Suprapubic skin (tissue), 4 donors: ENCODE results near the gene CDH4. TPM values are rescaled to one million over a fixed set of nuclear protein-coding genes. Genes with fewer than 3 reads are reported as not detected.

ENCODE experiments used
- DNase-seq, 2 donors: peaks; one replicate each; pipeline ENCODE4 v3.0.0-alpha.2; 2019; ENCODE audit warnings: low spot score in 2 of 2
- H3K27ac ChIP-seq: fragments of 200-600 bp; sonication (generic); one replicate; pipeline ENCODE4 v1.5.1; 2019
- H3K27me3 ChIP-seq: fragments of 200-600 bp; sonication (generic); one replicate; pipeline ENCODE4 v1.5.1; 2019
- H3K36me3 ChIP-seq: fragments of 200-600 bp; sonication (generic); one replicate; pipeline ENCODE4 v1.5.1; 2019
- H3K4me1 ChIP-seq: fragments of 200-600 bp; sonication (generic); one replicate; pipeline ENCODE4 v1.5.1; 2019
- H3K4me3 ChIP-seq: fragments of 200-600 bp; sonication (generic); one replicate; pipeline ENCODE4 v1.5.1; 2019; ENCODE audit warnings: mild to moderate bottlenecking
- H3K9me3 ChIP-seq: fragments of 200-600 bp; sonication (generic); one replicate; pipeline ENCODE4 v1.5.1; 2019
- EP300 ChIP-seq: sonication (generic); formaldehyde crosslinking; IDR thresholded peaks from one replicate; pipeline ENCODE4 v1.6.1; 2017; ENCODE audit warnings: antibody characterized with exemption
- POLR2A ChIP-seq, 2 donors: fragments of 450-650 bp; IDR thresholded peaks; one replicate each; pipeline ENCODE4 v1.6.1; 2017; ENCODE audit warnings: antibody characterized with exemption in 2 of 2, mild to moderate bottlenecking in 2 of 2, moderate library complexity in 2 of 2
- POLR2AphosphoS5 ChIP-seq, 3 donors: sonication (generic); formaldehyde crosslinking; IDR thresholded peaks; one replicate each; pipeline ENCODE4 v1.6.1; 2017; ENCODE audit warnings: antibody characterized with exemption in 3 of 3
- WGBS: methylation state at CpG from one replicate; pipeline ENCODE4 v1.1.5; 2018; 5-methylcytosine and 5-hydroxymethylcytosine counted together
- total RNA-seq, 4 donors: library from RNA; depleted of rRNA; stranded (reverse); fragments of >200 nt; gene quantifications; one replicate each; pipeline ENCODE4 v1.1.0, GENCODE V29; 2016
- TF ChIP-seq, protein P1 (sequence below), 2 donors: fragments of 200-600 bp in 1 of 2; fragments of 450-650 bp in 1 of 2; sonication (generic) in 1 of 2; IDR thresholded peaks; one replicate each; pipeline ENCODE4 v1.5.1; 2016 to 2019; ENCODE audit warnings: antibody characterized with exemption in 2 of 2, mild to moderate bottlenecking in 1 of 2, moderate library complexity in 1 of 2

Gene CDH4
- total RNA-seq, 4 donors from 2014 or later = 0.91 to 5.9 (median 2.6) TPM

DNA sequence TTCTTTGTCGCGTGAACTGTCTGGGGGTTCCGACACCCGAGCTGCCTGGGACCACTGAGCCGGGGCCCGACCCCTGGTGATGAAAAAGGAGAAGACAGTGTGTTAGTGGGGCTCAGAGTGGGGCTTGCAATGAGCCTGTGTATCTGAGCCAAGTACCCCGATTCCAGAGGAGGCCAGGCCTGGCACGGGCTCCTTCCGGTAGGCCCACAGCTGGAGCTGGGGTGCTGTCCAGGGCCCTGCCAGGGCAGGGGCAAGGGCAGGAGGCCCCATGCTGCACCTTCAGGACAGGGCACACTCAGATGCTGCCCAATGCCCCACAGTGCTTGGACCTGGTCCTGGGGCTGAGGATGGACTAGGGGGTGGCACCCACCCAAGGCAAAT is 724.2 kb downstream of the CDH4 start:
- no peaks in the 10 kb centered on the region for H3K9me3 ChIP-seq
- no peaks in the 10 kb centered on the region for H3K4me1 ChIP-seq
- H3K36me3 ChIP-seq = peaks cover 55% of the 10 kb centered on the region
- no peak overlapping the region for H3K27ac ChIP-seq
- no peak for DNase-seq
- H3K27me3 ChIP-seq = no peaks in the 10 kb centered on the region
- TF ChIP-seq EP300 (no peak), POLR2AphosphoS5 (IDR thresholded peaks at IDR 0.05) (no peak), POLR2A (IDR thresholded peaks at IDR 0.05) (no peak)
- TF ChIP-seq, protein P1, sequence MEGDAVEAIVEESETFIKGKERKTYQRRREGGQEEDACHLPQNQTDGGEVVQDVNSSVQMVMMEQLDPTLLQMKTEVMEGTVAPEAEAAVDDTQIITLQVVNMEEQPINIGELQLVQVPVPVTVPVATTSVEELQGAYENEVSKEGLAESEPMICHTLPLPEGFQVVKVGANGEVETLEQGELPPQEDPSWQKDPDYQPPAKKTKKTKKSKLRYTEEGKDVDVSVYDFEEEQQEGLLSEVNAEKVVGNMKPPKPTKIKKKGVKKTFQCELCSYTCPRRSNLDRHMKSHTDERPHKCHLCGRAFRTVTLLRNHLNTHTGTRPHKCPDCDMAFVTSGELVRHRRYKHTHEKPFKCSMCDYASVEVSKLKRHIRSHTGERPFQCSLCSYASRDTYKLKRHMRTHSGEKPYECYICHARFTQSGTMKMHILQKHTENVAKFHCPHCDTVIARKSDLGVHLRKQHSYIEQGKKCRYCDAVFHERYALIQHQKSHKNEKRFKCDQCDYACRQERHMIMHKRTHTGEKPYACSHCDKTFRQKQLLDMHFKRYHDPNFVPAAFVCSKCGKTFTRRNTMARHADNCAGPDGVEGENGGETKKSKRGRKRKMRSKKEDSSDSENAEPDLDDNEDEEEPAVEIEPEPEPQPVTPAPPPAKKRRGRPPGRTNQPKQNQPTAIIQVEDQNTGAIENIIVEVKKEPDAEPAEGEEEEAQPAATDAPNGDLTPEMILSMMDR (IDR thresholded peaks at IDR 0.05) = no peak
- H3K4me3 ChIP-seq = no peak overlapping the region
- WGBS = 89% methylated on average over 6 of the region's 9 CpGs

DNA sequence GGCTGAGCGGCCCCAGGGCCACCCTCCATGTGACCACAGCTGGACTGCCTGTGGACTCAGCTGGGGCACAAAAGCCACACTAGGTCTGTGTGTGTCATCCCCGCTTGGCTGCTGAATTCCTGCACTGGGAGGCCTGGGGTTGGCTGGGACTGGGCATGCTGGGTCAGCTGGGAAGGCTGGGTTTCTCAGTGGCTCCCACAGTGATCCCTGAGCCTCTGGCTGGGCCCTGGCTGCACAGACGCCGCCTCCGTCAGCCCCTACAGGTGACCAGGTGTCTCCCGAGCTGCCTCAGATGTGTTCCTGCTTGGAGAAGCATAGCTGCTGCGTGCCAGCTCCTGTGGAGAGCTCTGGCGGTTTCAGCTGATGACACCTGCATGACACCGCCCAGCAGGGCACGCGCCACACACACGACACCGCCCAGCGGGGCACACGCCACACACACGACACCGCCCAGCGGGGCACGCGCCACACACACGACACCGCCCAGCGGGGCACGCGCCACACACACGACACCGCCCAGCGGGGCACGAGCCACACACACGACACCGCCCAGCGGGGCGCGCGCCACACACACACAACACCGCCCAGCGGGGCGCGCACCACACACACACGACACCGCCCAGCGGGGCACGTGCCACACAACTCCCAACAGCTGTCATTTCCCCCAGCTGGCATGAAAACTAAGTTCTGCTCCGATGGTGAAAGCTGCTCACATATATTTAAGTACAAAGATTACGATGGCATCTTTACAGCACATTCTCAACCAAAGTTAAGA is 724.8 kb downstream of the CDH4 start:
- no peak overlapping the region for H3K27ac ChIP-seq
- WGBS = 96% methylated on average over 24 of the region's 45 CpGs
- H3K4me3 ChIP-seq = no peak overlapping the region
- no peak for DNase-seq
- TF ChIP-seq POLR2AphosphoS5 (IDR thresholded peaks at IDR 0.05) (no peak), POLR2A (IDR thresholded peaks at IDR 0.05) (no peak), EP300 (no peak)
- TF ChIP-seq, protein P1 (IDR thresholded peaks at IDR 0.05) = no peak
- no peaks in the 10 kb centered on the region for H3K27me3 ChIP-seq
- H3K4me1 ChIP-seq = no peaks in the 10 kb centered on the region
- H3K36me3 ChIP-seq = peaks cover 55% of the 10 kb centered on the region
- H3K9me3 ChIP-seq = no peaks in the 10 kb centered on the region

DNA sequence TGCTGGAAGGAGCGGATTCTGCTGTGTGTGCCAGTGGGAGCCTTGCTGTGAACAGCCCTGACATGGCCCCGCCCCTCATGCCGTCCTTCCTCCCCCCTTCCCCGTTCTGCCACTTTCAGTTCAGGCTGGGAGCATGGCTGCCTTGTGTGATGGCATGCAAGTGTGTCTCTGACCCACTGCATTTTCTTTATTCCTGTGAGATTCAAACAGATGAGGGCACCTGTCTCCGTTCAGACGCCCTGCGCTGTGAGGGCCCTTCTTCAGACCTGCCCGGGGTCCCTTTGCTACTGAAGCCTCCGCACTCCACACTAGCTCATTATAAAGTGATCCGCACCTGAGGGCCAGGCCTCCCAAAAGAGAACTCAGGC is 725.3 kb downstream of the CDH4 start:
- TF ChIP-seq POLR2A (IDR thresholded peaks at IDR 0.05) (no peak), EP300 (no peak), POLR2AphosphoS5 (IDR thresholded peaks at IDR 0.05) (no peak)
- TF ChIP-seq, protein P1 (IDR thresholded peaks at IDR 0.05) = no peak
- DNase-seq = no peak
- Histone ChIP-seq H3K36me3 (peaks cover 50% of the 10 kb centered on the region), H3K27ac (no peak overlapping the region), H3K4me3 (no peak overlapping the region), H3K9me3 (no peaks in the 10 kb centered on the region), H3K4me1 (no peaks in the 10 kb centered on the region), H3K27me3 (no peaks in the 10 kb centered on the region)
- WGBS = 93% methylated on average over 9 of the region's 10 CpGs

DNA sequence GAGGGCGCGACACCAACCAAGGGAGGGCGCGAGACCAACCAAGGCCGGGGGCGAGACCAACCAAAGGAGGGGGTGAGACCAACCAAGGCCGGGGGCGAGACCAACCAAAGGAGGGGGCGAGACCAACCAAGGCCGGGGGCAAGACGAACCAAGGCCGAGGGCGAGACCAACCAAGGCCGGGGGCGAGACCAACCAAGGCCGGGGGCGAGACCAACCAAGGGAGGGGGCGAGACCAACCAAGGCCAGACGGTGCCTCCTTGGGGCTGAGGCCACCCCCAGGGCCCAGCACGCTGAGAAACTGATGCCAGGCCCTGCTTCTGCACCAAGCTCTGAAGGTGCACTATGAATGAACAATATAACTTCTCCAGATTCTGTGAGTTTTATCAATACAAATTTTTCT is 726.4 kb downstream of the CDH4 start:
- no peak overlapping the region for H3K4me3 ChIP-seq
- no peak for DNase-seq
- H3K36me3 ChIP-seq = peaks cover 46% of the 10 kb centered on the region
- 98% methylated on average over 20 of the region's 20 CpGs for WGBS
- H3K4me1 ChIP-seq = no peaks in the 10 kb centered on the region
- H3K27ac ChIP-seq = no peak overlapping the region
- TF ChIP-seq POLR2AphosphoS5 (IDR thresholded peaks at IDR 0.05) = no peak
- TF ChIP-seq EP300 = no peak
- no peak for TF ChIP-seq POLR2A (IDR thresholded peaks at IDR 0.05)
- TF ChIP-seq, protein P1 (IDR thresholded peaks at IDR 0.05) = no peak
- H3K9me3 ChIP-seq = no peaks in the 10 kb centered on the region
- H3K27me3 ChIP-seq = no peaks in the 10 kb centered on the region

DNA sequence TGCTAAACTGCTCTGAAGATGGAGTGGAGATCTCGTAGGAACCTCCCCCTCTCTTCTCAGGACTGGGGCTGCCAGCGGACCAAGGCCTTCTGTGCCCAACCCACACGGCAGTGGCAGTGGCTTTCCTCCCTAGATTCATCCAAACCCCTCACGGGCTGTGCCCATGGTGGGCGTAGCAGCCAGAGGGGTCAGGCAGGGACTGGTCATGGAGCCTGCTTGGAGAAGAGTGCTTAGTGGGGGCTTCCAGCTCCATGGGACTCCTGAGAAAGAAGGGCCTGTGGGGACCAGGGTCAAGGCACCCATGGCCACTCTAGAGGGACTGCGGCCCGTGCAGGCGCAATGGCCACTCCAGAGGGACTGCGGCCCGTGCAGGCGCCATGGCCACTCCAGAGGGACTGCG is 727.0 kb downstream of the CDH4 start:
- no peaks in the 10 kb centered on the region for H3K27me3 ChIP-seq
- no peak for DNase-seq
- no peaks in the 10 kb centered on the region for H3K4me1 ChIP-seq
- WGBS = 96% methylated on average over 5 of the region's 12 CpGs
- H3K4me3 ChIP-seq = no peak overlapping the region
- no peak overlapping the region for H3K27ac ChIP-seq
- no peaks in the 10 kb centered on the region for H3K9me3 ChIP-seq
- peaks cover 43% of the 10 kb centered on the region for H3K36me3 ChIP-seq
- no peak for TF ChIP-seq POLR2A (IDR thresholded peaks at IDR 0.05)
- TF ChIP-seq, protein P1 (IDR thresholded peaks at IDR 0.05) = no peak
